GM18519 (cell line): ENCODE results near the gene GCH1.

ENCODE experiments used
- ATAC-seq: cut with Tn5 transposase; IDR thresholded peaks from one replicate; pipeline ENCODE4 v1.9.1; 2021; ENCODE audit warnings: mild to moderate bottlenecking, moderate library complexity; ENCODE audit not compliant: unreplicated experiment, low FRiP score

GCH1 gene

GRCh38 chr14:54829486-54830224 lies 73.0 kb downstream of the GCH1 start:
- ATAC-seq: no peak

GRCh38 chr14:54828037-54828436 lies 74.6 kb downstream of the GCH1 start:
- no peak for ATAC-seq

- no peak for ATAC-seq
Observed at GRCh38 chr14:54823757-54824549, 78.7 kb downstream of the GCH1 start.

- no peak for ATAC-seq
Observed at GRCh38 chr14:54822685-54823084, 79.9 kb downstream of the GCH1 start.

GRCh38 chr14:54818201-54819133 lies 84.2 kb downstream of the GCH1 start:
- ATAC-seq: no peak

- ATAC-seq: no peak
Observed at GRCh38 chr14:54817506-54817905, 85.1 kb downstream of the GCH1 start.

GRCh38 chr14:54816450-54816849 lies 86.2 kb downstream of the GCH1 start:
- ATAC-seq: no peak

- ATAC-seq: no peak
Observed at GRCh38 chr14:54815515-54815914, 87.1 kb downstream of the GCH1 start.

GRCh38 chr14:54815016-54815415 lies 87.6 kb downstream of the GCH1 start:
- ATAC-seq: no peak

- ATAC-seq: no peak
Observed at GRCh38 chr14:54814076-54814475, 88.5 kb downstream of the GCH1 start.

GRCh38 chr14:54813081-54813480 lies 89.5 kb downstream of the GCH1 start:
- ATAC-seq: no peak

- ATAC-seq: no peak
Observed at GRCh38 chr14:54812617-54813016, 90.0 kb downstream of the GCH1 start.

- ATAC-seq: no peak
Observed at GRCh38 chr14:54809767-54810166, 92.9 kb downstream of the GCH1 start.

- no peak for ATAC-seq
Observed at GRCh38 chr14:54808326-54809161, 94.1 kb downstream of the GCH1 start.

GRCh38 chr14:54807881-54808280 lies 94.7 kb downstream of the GCH1 start:
- no peak for ATAC-seq

- no peak for ATAC-seq
Observed at GRCh38 chr14:54807428-54807827, 95.2 kb downstream of the GCH1 start.

- ATAC-seq: no peak
Observed at GRCh38 chr14:54806616-54807015, 96.0 kb downstream of the GCH1 start.

GRCh38 chr14:54805445-54806322 lies 96.9 kb downstream of the GCH1 start:
- no peak for ATAC-seq

GRCh38 chr14:54805070-54805444 lies 97.6 kb downstream of the GCH1 start:
- no peak for ATAC-seq
